Sigmoid colon (tissue), 4 donors: ENCODE measurements around the gene CITED1.

Experiments used
- POLR2A ChIP-seq, 2 donors: fragments of 450-650 bp; IDR thresholded peaks; one replicate each; pipeline ENCODE4 v1.6.1; 2016; ENCODE audit warnings: antibody characterized with exemption in 2 of 2, mild to moderate bottlenecking in 2 of 2, moderate library complexity in 2 of 2
- POLR2AphosphoS5 ChIP-seq, 4 donors: sonication (generic); formaldehyde crosslinking; IDR thresholded peaks; one replicate each; pipeline ENCODE4 v1.6.1; 2017; ENCODE audit warnings: antibody characterized with exemption in 4 of 4

DNA sequence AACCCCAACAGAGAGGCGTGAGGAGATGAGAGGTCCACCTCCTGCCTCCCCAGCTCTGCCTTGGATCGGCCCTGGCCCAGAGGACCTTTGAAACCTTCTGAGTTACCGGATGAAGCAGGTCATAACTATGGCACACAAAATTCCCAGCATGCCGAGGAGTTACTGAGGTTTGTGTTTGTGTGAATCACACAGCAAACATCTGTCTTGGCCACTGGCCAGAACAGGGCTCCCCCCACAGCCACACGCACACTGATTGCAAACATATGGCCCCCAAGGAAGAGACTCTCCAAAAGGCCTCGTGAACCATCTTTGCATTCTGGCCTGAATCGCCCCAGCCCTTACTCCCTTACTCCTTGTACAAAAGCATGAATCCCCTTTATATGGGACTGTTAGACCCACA, 47.5 kb downstream of the CITED1 start:
- no peak for TF ChIP-seq POLR2AphosphoS5 (IDR thresholded peaks at IDR 0.05)
- TF ChIP-seq POLR2A (IDR thresholded peaks at IDR 0.05): no peak
